Transverse colon (tissue), 4 donors: ENCODE measurements around the gene SLC39A6.

ENCODE experiments used
- POLR2AphosphoS5 ChIP-seq, 3 donors: sonication (generic); formaldehyde crosslinking; IDR thresholded peaks; one replicate each; pipeline ENCODE4 v1.6.1; 2016; ENCODE audit warnings: antibody characterized with exemption in 3 of 3
- TF ChIP-seq, protein P1 (sequence below), 5 experiments: fragments of 200-600 bp in 3 of 5; fragments of 450-650 bp in 2 of 5; sonication (generic) in 3 of 5; IDR thresholded peaks; 1 replicate in 2 of 5; 2 replicates in 3 of 5; pipeline ENCODE4 v1.5.1; 2016 to 2017; ENCODE audit warnings: antibody characterized with exemption in 5 of 5, inconsistent platforms in 3 of 5, mild to moderate bottlenecking in 2 of 5, moderate library complexity in 1 of 5

GRCh38 chr18:36112302-36112701 lies 16.8 kb downstream of the SLC39A6 start:
- TF ChIP-seq, protein P1, sequence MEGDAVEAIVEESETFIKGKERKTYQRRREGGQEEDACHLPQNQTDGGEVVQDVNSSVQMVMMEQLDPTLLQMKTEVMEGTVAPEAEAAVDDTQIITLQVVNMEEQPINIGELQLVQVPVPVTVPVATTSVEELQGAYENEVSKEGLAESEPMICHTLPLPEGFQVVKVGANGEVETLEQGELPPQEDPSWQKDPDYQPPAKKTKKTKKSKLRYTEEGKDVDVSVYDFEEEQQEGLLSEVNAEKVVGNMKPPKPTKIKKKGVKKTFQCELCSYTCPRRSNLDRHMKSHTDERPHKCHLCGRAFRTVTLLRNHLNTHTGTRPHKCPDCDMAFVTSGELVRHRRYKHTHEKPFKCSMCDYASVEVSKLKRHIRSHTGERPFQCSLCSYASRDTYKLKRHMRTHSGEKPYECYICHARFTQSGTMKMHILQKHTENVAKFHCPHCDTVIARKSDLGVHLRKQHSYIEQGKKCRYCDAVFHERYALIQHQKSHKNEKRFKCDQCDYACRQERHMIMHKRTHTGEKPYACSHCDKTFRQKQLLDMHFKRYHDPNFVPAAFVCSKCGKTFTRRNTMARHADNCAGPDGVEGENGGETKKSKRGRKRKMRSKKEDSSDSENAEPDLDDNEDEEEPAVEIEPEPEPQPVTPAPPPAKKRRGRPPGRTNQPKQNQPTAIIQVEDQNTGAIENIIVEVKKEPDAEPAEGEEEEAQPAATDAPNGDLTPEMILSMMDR (IDR thresholded peaks at IDR 0.05), result no peak
- no peak for TF ChIP-seq POLR2AphosphoS5 (IDR thresholded peaks at IDR 0.05)
